Mesothelial cell of epicardium (in vitro differentiated cells): ENCODE data around the gene SLC12A2. TPM values are rescaled to one million over a fixed set of nuclear protein-coding genes. Genes with fewer than 3 reads are reported as not detected.

Experiments used
- DNase-seq, 2 experiments: peaks; one replicate each; pipeline ENCODE4 v3.0.0; 2021; ENCODE audit warnings: low spot score in 2 of 2; ENCODE audit not compliant: unreplicated experiment in 2 of 2
- H3K27ac Mint-ChIP-seq: 2 replicates; pipeline ENCODE4 v1.8.0; 2021; ENCODE audit warnings: mixed read lengths
- H3K27me3 Mint-ChIP-seq: 2 replicates; pipeline ENCODE4 v1.8.0; 2021; ENCODE audit warnings: low read depth, mixed read lengths
- H3K36me3 Mint-ChIP-seq: 2 replicates; pipeline ENCODE4 v1.8.0; 2021; ENCODE audit warnings: mixed read lengths
- H3K4me1 Mint-ChIP-seq: 2 replicates; pipeline ENCODE4 v1.8.0; 2021; ENCODE audit warnings: mixed read lengths
- H3K4me3 Mint-ChIP-seq: 2 replicates; pipeline ENCODE4 v1.8.0; 2021; ENCODE audit warnings: mild to moderate bottlenecking, moderate library complexity, mixed read lengths
- H3K9me3 Mint-ChIP-seq: 2 replicates; pipeline ENCODE4 v1.8.0; 2021; ENCODE audit warnings: mixed read lengths
- CTCF ChIP-seq: fragments of 200-600 bp; sonication (generic); IDR thresholded peaks from one replicate; pipeline ENCODE4 v1.5.0; 2021; ENCODE audit warnings: antibody characterized with exemption; ENCODE audit not compliant: unreplicated experiment
- total RNA-seq: library from RNA; stranded (reverse); gene quantifications from 3 replicates; pipeline ENCODE4 v1.2.1, GENCODE V29; 2021

SLC12A2 gene
- total RNA-seq, 1 donor from 2014 or later: 27.0 TPM

- TF ChIP-seq CTCF: no peak
- no peaks in the 10 kb centered on the region for H3K27me3 Mint-ChIP-seq
- peaks cover 10% of the 10 kb centered on the region for H3K9me3 Mint-ChIP-seq
- H3K36me3 Mint-ChIP-seq: peaks cover 35% of the 10 kb centered on the region
- H3K27ac Mint-ChIP-seq: no peak overlapping the region
- H3K4me1 Mint-ChIP-seq: peaks cover 3% of the 10 kb centered on the region
- H3K4me3 Mint-ChIP-seq: no peak overlapping the region
- DNase-seq: no peak
Measured at GRCh38 chr5:128121651-128122050, 38.1 kb downstream of the SLC12A2 start.

GRCh38 chr5:128123936-128124335 is 40.4 kb downstream of the SLC12A2 start:
- Mint-ChIP-seq H3K4me3 (no peak overlapping the region), H3K36me3 (peaks cover 12% of the 10 kb centered on the region), H3K9me3 (peaks cover 2% of the 10 kb centered on the region), H3K27me3 (no peaks in the 10 kb centered on the region), H3K27ac (no peak overlapping the region), H3K4me1 (peaks cover 3% of the 10 kb centered on the region)
- no peak for DNase-seq
- TF ChIP-seq CTCF: no peak

- peaks cover 13% of the 10 kb centered on the region for H3K36me3 Mint-ChIP-seq
- H3K9me3 Mint-ChIP-seq: peaks cover 3% of the 10 kb centered on the region
- H3K27ac Mint-ChIP-seq: no peak overlapping the region
- no peaks in the 10 kb centered on the region for H3K27me3 Mint-ChIP-seq
- TF ChIP-seq CTCF: no peak
- DNase-seq: no peak
- no peak overlapping the region for H3K4me3 Mint-ChIP-seq
- H3K4me1 Mint-ChIP-seq: peaks cover 3% of the 10 kb centered on the region
Measured at GRCh38 chr5:128126241-128126640, 42.7 kb downstream of the SLC12A2 start.

- Mint-ChIP-seq H3K36me3 (peaks cover 41% of the 10 kb centered on the region), H3K4me1 (no peaks in the 10 kb centered on the region), H3K27ac (no peak overlapping the region), H3K27me3 (no peaks in the 10 kb centered on the region), H3K4me3 (no peak overlapping the region), H3K9me3 (peaks cover 4% of the 10 kb centered on the region)
- DNase-seq: no peak
- no peak for TF ChIP-seq CTCF
Measured at GRCh38 chr5:128132499-128132898, 48.9 kb downstream of the SLC12A2 start.

- Mint-ChIP-seq H3K27ac (no peak overlapping the region), H3K4me1 (no peaks in the 10 kb centered on the region), H3K4me3 (no peak overlapping the region), H3K27me3 (no peaks in the 10 kb centered on the region), H3K36me3 (peaks cover 49% of the 10 kb centered on the region), H3K9me3 (peaks cover 4% of the 10 kb centered on the region)
- no peak for TF ChIP-seq CTCF
- DNase-seq: no peak
Measured at GRCh38 chr5:128135286-128135685, 51.7 kb downstream of the SLC12A2 start.

- peaks cover 8% of the 10 kb centered on the region for H3K4me1 Mint-ChIP-seq
- no peak overlapping the region for H3K4me3 Mint-ChIP-seq
- DNase-seq: no peak
- H3K9me3 Mint-ChIP-seq: no peaks in the 10 kb centered on the region
- no peak overlapping the region for H3K27ac Mint-ChIP-seq
- H3K36me3 Mint-ChIP-seq: peaks cover 6% of the 10 kb centered on the region
- no peaks in the 10 kb centered on the region for H3K27me3 Mint-ChIP-seq
- no peak for TF ChIP-seq CTCF
Measured at GRCh38 chr5:128143911-128144310, 60.3 kb downstream of the SLC12A2 start.
